Duodenal mucosa (tissue), 2 donors: ENCODE data around the gene PCLAF.
"Not testable (repeated sequence)": the region's sequence is repeated elsewhere in the genome, so short reads cannot be mapped to it uniquely, and the experiment has no call there.

Source experiments
- H3K27ac ChIP-seq: one replicate; pipeline ENCODE4 v1.7.0; 2013; ENCODE audit warnings: low read depth, low read length
- H3K27me3 ChIP-seq, 2 donors: one replicate each; pipeline ENCODE4 v1.7.0; 2013; ENCODE audit warnings: low read length in 2 of 2, control low read depth in 1 of 2; ENCODE audit not compliant: insufficient read depth in 2 of 2, control insufficient read depth in 1 of 2
- H3K36me3 ChIP-seq, 2 donors: one replicate each; pipeline ENCODE4 v1.7.0; 2013; ENCODE audit warnings: low read length in 2 of 2, control low read depth in 1 of 2; ENCODE audit not compliant: insufficient read depth in 2 of 2, control insufficient read depth in 1 of 2
- H3K4me1 ChIP-seq, 2 donors: one replicate each; pipeline ENCODE4 v1.7.0; 2013; ENCODE audit warnings: low read length in 2 of 2, control low read depth in 1 of 2; ENCODE audit not compliant: insufficient read depth in 2 of 2, control insufficient read depth in 1 of 2
- H3K4me3 ChIP-seq, 2 donors: one replicate each; pipeline ENCODE4 v1.7.0; 2013; ENCODE audit warnings: low read length in 2 of 2, low read depth in 1 of 2
- H3K9ac ChIP-seq, 2 donors: one replicate each; pipeline ENCODE4 v1.7.0; 2013; ENCODE audit warnings: low read length in 2 of 2, low read depth in 1 of 2
- H3K9me3 ChIP-seq, 2 donors: one replicate each; pipeline ENCODE4 v1.7.0; 2013; ENCODE audit warnings: low read length in 2 of 2, control low read depth in 1 of 2; ENCODE audit not compliant: control insufficient read depth in 1 of 2

Gene PCLAF

DNA sequence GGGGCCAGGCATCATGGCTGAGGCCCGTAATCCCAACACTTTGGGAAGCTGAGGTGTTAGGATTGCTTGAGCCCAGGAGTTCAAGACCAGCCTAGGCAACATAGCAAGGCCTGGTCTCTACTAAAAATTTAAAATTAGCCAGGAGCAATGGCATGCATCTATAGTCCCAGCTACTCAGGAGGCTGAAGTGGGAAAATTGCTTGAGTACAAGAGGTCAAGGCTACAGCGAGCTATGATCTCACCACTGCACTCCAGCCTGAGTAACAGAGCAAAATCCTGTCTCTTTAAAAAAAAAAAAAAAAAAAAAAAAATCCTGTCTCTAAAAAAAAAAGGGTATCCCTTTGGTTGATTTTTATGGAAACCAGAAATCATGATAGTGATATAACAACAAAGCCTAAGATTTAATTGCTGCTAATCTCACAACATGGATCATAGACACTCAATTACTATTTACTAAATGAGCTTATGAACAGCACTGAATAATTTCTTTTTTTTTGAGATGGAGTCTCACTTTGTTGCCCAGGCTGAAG lies 12.1 kb downstream of the PCLAF start:
- Histone ChIP-seq H3K27me3 (no peaks in the 10 kb centered on the region), H3K27ac (no peak overlapping the region), H3K4me3 (no peak overlapping the region), H3K36me3 (no peaks in the 10 kb centered on the region), H3K9me3 (no peaks in the 10 kb centered on the region), H3K9ac (no peak overlapping the region), H3K4me1 (no peaks in the 10 kb centered on the region)

DNA sequence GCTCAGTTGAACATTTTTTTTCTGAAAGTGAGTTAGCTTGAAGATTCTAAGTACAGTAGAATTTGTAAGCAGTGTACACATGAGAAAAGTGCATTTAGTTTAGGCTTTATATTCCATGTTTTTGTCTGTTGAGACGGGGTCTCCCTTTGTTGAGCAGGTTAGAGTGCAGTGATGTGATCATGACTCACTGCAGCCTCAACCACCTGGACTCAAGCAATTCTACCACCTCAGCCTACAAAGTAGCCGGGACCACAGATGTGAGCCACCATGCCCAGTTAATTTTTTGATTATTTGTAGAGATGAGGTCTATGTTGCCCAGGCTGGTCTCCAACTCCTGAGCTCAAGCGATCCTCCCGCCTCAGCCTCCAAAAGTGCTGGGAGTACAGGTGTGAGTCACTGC lies 20.0 kb downstream of the PCLAF start:
- H3K4me3 ChIP-seq = no peak overlapping the region
- H3K27me3 ChIP-seq = no peaks in the 10 kb centered on the region
- H3K4me1 ChIP-seq = peaks cover 0 to 4% of the 10 kb centered on the region in 2 donors
- H3K27ac ChIP-seq = no peak overlapping the region
- no peaks in the 10 kb centered on the region for H3K36me3 ChIP-seq
- H3K9me3 ChIP-seq = no peaks in the 10 kb centered on the region
- H3K9ac ChIP-seq = no peak overlapping the region

DNA sequence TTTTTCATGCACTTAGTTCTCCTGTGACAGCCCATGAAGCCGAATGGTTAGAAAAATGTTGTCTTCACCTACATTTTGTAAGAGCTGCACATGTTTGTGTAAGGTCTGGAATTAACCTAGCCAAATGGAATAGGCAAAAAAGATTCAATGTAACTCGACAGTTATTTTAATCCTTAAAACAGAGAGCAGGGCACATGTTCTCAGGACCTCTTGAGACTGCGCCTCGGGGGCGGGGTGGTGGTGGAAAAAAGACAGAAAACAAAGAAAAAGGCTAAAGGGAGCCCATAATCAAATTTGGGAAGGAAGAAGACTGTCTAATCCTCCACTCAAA lies 24.6 kb downstream of the PCLAF start:
- H3K9ac ChIP-seq = peak overlapping the region in 1 of 2 donors; percentile 70
- H3K27ac ChIP-seq = no peak overlapping the region
- no peaks in the 10 kb centered on the region for H3K27me3 ChIP-seq
- H3K4me1 ChIP-seq = peaks cover 6 to 13% of the 10 kb centered on the region in 2 donors
- peak overlapping the region; percentile 89 to 97 for H3K4me3 ChIP-seq
- no peaks in the 10 kb centered on the region for H3K9me3 ChIP-seq
- no peaks in the 10 kb centered on the region for H3K36me3 ChIP-seq

DNA sequence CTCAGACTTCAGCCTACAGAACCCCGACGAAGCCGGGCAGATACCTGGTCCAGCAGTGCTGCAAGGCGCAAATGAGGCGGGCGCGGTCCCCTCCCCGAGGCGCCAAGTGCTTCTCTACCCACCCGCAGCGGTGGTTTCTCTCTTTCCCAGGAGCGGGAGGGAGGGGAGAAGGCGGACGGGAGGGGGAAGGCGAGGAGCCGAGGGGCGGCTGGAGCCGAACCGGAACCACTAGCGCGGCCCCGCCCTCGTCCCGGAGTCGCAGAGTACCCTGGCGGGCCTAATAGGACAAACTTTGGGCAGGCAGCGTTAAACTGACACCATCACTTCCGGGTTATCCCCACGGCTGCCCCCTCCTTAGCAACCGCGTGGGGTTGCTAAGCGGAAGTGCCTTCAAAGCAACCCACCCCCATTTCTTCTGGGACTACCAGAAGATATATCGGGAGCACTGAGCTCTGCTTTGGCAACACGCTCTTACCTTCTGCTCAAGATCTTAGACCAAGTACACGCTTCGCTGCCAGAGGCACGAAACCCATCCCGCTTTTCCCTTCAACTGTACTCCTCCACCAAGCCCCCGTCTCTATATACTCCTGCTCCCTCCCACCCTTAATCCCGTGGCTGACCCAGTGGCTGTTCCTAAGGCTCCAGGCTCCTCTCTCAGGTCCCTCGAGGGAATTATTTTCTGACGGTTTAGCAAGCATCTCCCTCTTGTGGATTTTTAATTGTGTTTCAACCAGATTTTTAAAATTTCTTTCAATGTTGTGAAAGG lies 25.1 kb downstream of the PCLAF start, which contains the start of gene CSNK1G1:
TSS of gene CSNK1G1 (minus strand) at position 230 of the 766 bp plus-strand sequence. CDS start 55,674 bp downstream, outside the sequence.
- H3K4me3 ChIP-seq = peak within 1 kb of the TSS; percentile 89 to 97
- no peaks in the 10 kb centered on the region for H3K27me3 ChIP-seq
- H3K9ac ChIP-seq = peak within 1 kb of the TSS; percentile 76 to 78
- no peaks in the 10 kb centered on the region for H3K36me3 ChIP-seq
- H3K4me1 ChIP-seq = peaks cover 6 to 13% of the 10 kb centered on the region in 2 donors
- H3K9me3 ChIP-seq = no peaks in the 10 kb centered on the region
- H3K27ac ChIP-seq = peak within 1 kb of the TSS; percentile 73

DNA sequence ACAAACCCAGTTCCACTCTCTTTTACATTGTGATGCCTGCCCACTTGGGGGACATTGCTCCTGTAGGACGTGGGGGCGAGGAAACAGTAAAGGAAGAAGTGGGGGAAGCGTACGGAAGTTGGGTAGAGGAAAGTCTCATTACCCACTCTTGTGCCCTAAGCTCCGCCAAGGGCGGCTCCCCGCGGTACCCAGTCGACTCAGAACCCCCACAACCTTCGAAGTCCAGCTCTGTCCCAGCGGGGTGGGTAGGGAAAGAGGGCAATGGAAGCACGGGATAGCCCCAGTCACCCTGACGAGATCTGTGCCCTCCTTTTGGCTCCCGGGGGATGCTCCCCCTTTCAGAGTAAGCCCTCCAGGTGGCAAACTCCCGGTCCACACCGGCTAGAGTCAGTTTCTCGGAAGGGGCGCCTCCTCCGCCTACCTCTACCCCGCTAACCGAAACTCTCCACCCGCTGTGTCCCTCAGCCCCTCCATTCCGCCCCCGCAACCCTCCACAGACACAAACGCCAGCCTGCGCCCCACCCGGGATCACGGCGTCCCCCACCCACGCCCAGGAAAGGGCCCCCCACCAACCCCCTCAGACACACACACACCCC lies 25.8 kb downstream of the PCLAF start:
- no peaks in the 10 kb centered on the region for H3K27me3 ChIP-seq
- peak overlapping the region; percentile 73 for H3K27ac ChIP-seq
- H3K36me3 ChIP-seq = no peaks in the 10 kb centered on the region
- peaks cover 6 to 13% of the 10 kb centered on the region in 2 donors for H3K4me1 ChIP-seq
- peak overlapping the region; percentile 89 to 97 for H3K4me3 ChIP-seq
- peak overlapping the region; percentile 76 to 78 for H3K9ac ChIP-seq
- H3K9me3 ChIP-seq = no peaks in the 10 kb centered on the region

DNA sequence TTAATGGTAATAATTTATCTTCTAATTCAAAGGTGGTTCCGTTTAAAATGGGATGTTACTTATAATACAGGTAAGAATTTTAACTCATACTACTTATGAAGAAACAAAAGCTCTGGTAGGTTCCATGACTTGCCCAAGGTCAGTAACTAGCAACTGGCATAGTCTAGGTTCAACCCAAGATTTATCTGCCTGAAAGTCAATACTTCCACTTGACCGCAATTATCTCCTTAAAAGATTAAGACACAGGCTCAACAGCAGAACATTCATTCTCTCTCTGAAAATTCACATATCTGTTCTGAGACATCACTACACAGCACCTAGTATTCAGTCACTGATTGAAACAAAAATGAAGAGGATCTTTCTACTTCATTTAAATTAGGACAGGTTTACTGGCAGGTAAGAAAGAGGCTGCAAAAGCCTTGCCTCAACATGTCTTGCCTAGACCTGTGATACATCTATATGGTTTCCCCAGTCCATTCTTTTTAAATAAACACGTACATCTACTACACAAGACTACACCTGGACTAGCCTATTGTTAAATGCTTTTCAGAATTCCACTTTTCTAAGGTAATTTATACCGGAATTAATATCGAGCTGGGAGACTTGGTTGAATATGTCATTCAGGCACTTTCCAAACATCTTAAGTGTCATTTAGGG lies 26.4 kb downstream of the PCLAF start:
- Histone ChIP-seq H3K36me3 (no peaks in the 10 kb centered on the region), H3K9me3 (no peaks in the 10 kb centered on the region), H3K27me3 (no peaks in the 10 kb centered on the region), H3K9ac (peak overlapping the region; percentile 76 to 78), H3K4me3 (peak overlapping the region; percentile 89 to 97), H3K4me1 (peaks cover 6 to 13% of the 10 kb centered on the region in 2 donors), H3K27ac (no peak overlapping the region)

DNA sequence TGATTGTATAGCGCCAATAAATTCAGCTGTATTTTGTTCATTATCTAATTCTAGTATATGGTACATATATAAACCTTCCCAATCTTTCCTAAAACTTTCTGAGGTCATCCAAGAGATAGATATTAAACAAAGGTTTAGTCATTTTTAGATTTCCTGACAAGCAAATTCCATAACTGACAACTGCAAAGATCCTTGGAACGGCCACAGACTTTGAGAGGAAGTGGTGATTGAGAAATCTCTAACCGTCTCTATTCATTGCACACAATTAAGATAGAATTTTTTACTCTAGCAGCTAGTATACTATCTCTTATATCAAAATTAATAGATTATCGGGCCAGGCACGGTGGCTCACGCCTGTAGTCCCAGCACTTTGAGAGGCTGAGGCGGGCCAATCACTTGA lies 30.0 kb downstream of the PCLAF start:
- Histone ChIP-seq H3K4me3 (no peak overlapping the region), H3K27ac (no peak overlapping the region), H3K4me1 (peaks cover 6 to 9% of the 10 kb centered on the region in 2 donors), H3K27me3 (no peaks in the 10 kb centered on the region), H3K9me3 (no peaks in the 10 kb centered on the region), H3K36me3 (peaks cover 0 to 7% of the 10 kb centered on the region in 2 donors), H3K9ac (no peak overlapping the region)

DNA sequence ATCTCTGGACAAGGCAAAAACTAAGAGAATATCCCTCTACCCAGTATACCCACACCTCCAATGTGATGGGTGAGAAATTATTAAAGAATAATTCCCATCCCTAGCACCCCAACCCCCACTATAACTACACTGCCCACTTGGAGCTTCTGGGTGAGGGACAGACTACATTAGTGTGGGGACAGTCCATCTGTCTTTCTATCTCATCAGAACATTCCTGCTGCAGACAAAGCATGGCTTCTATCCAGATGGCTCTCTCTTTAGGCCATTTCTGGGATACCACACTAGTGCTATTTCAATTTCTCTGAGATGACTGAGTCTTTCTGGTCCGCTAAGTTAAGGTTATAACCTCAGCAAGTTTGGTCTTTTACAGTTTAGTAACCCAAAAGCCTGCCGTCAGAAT lies 31.9 kb downstream of the PCLAF start:
- H3K9ac ChIP-seq = no peak overlapping the region
- H3K4me1 ChIP-seq = peaks cover 0 to 7% of the 10 kb centered on the region in 2 donors
- H3K4me3 ChIP-seq = no peak overlapping the region
- H3K9me3 ChIP-seq = no peaks in the 10 kb centered on the region
- H3K36me3 ChIP-seq = peaks cover 0 to 7% of the 10 kb centered on the region in 2 donors
- no peaks in the 10 kb centered on the region for H3K27me3 ChIP-seq
- H3K27ac ChIP-seq = no peak overlapping the region

DNA sequence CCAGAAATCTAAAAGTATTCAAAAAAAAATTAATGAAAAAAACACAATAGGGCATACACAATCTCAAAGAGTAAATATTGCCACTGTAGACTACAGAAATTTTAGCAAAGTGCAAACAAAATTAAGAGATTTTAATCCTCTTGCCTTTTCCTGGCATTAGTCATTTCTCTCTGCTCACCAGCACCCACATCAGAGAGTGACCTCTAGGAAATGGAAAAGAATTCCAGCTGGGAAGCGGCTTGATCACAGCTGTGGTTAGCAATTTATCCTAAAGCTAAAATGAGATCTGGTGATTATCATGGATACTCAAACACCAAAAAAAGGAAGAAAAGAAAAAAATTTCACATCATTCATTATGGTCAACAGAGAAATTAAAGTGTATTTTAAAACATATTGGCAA lies 32.8 kb downstream of the PCLAF start:
- no peak overlapping the region for H3K9ac ChIP-seq
- H3K4me3 ChIP-seq = no peak overlapping the region
- H3K4me1 ChIP-seq = peaks cover 0 to 7% of the 10 kb centered on the region in 2 donors
- no peak overlapping the region for H3K27ac ChIP-seq
- peaks cover 0 to 7% of the 10 kb centered on the region in 2 donors for H3K36me3 ChIP-seq
- no peaks in the 10 kb centered on the region for H3K27me3 ChIP-seq
- H3K9me3 ChIP-seq = no peaks in the 10 kb centered on the region

DNA sequence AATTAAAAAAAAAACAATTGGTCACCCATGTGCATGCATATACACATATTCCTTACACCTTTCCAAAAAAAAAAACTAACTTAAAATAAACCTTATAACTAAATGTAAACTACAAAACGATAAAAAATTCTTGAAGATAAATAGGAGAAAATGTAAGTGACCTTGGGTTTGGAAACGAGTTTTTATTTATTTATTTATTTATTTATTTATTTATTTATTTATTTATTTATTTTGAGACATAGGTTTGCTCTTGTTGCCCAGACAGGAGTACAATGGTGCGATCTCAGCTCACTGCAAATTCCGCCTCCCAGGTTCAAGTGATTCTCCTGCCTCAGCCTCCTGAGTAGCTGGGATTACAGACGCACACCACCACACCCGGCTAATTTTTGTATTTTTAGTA lies 35.0 kb downstream of the PCLAF start:
- H3K27me3 ChIP-seq, H3K4me1 ChIP-seq, H3K27ac ChIP-seq, H3K4me3 ChIP-seq, H3K9ac ChIP-seq, H3K9me3 ChIP-seq: not testable (repeated sequence)
- H3K36me3 ChIP-seq = peaks cover 0 to 13% of the 10 kb centered on the region in 2 donors
